ENCODE results near the gene MED1. TPM values are rescaled to one million over a fixed set of nuclear protein-coding genes. Genes with fewer than 3 reads are reported as not detected.
"Not testable (repeated sequence)": the region's sequence is repeated elsewhere in the genome, so short reads cannot be mapped to it uniquely, and the experiment has no call there.

Gene MED1
- total and polyA plus RNA-seq, 9 donors, result 18.5 to 34.2 (median 26.9) TPM

DNA sequence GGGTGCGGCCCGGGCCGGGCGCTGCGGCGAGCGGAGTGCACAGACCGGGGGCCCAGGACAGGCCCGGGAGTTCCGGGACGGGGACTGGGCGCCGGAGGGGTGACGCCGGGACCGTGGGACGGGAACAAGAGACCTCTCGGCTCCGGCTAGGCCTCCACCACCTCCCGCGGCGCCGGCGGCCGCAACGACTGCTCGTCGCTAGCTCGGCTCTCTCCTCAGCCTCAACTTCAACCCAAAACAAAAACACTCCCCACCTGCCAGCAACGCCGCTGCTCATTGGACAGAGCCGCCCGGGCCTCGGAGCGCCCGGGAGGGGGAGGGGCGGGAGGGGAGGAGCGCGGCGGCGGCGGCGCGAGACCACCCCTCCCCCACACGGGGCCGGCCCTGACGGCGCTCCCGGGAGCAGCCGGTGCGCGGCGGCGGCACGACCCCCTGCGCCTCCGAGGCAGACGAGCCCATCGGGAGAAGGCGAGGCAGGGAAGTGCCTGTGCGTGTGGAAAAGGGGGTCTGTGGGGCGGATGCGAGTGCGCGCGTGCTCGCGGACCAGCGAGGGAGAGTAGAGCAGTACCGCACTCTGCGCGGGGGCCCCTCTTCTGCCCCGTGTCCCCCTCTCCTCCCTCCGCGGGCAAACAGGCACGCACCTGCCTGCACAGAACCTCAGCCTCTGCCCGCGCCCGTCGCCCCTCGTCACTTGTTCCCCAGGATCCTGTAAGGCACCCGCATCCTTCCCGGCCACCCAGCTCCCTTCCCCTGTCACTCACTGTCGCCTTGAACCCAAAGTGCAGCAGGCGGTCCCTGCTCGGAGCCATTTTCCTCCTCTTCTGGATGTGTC, 49.4 kb downstream of the MED1 start, which contains the start of gene FBXL20:
FBXL20 (minus strand) TSS at position 215 of the 832 bp plus-strand sequence. CDS start 224 bp downstream, outside the sequence.
- peak within 1 kb of the TSS; percentile 92 for H3K4me3 ChIP-seq (ENCODE audit: low read length)
- H3K27me3 ChIP-seq (ENCODE audit: control insufficient read depth, insufficient read depth, low read length), result no peaks in the 10 kb centered on the region
- peak within 1 kb of the TSS; percentile 85 for H3K27ac ChIP-seq (ENCODE audit: low read length)
- peaks cover 7% of the 10 kb centered on the region for H3K4me1 ChIP-seq (ENCODE audit: control insufficient read depth, insufficient read depth, low read length)
- H3K36me3 ChIP-seq (ENCODE audit: control insufficient read depth, insufficient read depth, low read length), result peaks cover 14% of the 10 kb centered on the region
- DNase-seq, result peak; percentile 98
- no peaks in the 10 kb centered on the region for H3K9me3 ChIP-seq (replicated peaks; ENCODE audit: control insufficient read depth, low read depth, low read length)
- WGBS (ENCODE audit: insufficient coverage), result under 1% methylated on average over 53 of the region's 86 CpGs

DNA sequence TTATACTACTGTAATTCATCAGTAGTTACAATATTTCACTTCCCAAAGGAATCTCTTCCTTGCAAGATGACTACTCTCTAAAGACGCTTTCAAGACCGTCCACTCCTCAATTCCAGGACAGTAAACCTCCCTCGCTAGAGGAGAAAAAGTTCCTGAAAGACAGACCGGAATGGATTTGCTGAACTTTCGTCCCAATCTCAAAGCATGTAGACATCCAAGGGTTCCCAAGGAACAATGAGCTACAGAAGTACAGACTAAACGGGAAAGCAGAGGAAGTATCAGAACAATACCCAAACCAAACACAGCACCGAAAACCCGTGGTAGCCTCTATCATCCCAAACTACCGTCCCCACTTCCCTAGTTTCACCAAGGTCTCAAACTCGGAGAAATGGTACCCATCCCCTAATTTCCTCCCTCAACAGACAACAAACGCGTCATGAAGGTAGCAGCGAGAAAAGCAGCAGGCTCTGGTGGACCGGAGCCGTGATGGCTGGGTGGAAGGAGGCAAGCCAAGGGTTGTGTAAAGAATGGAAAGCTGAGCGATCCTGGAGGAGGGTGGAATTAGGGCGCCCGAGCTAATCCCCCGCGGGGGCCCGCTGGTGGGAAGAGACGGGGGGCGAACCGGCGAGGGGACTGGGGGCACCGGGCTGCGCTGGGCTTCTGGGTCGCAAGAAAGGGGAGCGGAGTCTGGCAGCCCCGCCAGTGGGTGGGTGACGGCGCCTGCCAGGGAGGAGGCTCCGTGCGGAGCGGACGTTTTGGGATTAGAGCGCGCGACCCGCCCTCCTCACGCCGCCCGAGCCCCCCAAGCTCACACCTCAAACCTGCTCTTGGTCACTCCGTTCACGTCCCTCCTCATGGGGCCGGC, 50.3 kb downstream of the MED1 start:
- no peaks in the 10 kb centered on the region for H3K9me3 ChIP-seq (replicated peaks; ENCODE audit: control insufficient read depth, low read depth, low read length)
- peak overlapping the region; percentile 92 for H3K4me3 ChIP-seq (ENCODE audit: low read length)
- peaks cover 7% of the 10 kb centered on the region for H3K4me1 ChIP-seq (ENCODE audit: control insufficient read depth, insufficient read depth, low read length)
- WGBS (ENCODE audit: insufficient coverage), result 0% methylated on average over 37 of the region's 46 CpGs
- no peak for DNase-seq
- peak overlapping the region; percentile 80 for H3K27ac ChIP-seq (ENCODE audit: low read length)
- H3K36me3 ChIP-seq (ENCODE audit: control insufficient read depth, insufficient read depth, low read length), result peaks cover 7% of the 10 kb centered on the region
- no peaks in the 10 kb centered on the region for H3K27me3 ChIP-seq (ENCODE audit: control insufficient read depth, insufficient read depth, low read length)

DNA sequence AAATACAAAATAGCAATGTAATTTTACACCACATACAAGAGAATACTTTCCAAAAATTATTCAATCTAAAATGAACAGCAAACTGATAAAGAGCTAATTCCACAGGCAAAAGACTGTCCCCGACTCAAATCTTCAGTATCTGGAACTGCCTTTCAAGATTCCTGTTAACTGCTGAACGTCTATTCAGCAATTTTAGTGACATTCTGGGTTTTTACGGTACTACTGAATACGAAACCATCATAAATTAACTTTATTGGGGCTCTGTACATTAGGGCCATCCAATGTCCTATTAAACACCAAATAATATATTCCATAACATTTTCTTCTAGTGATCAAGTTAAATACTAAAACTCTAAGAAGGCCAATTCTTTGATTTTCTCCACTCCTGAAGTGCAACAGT, 51.3 kb downstream of the MED1 start:
- H3K9me3 ChIP-seq (replicated peaks; ENCODE audit: control insufficient read depth, low read depth, low read length), result no peaks in the 10 kb centered on the region
- no peak overlapping the region for H3K27ac ChIP-seq (ENCODE audit: low read length)
- no peaks in the 10 kb centered on the region for H3K27me3 ChIP-seq (ENCODE audit: control insufficient read depth, insufficient read depth, low read length)
- DNase-seq, result no peak
- H3K36me3 ChIP-seq (ENCODE audit: control insufficient read depth, insufficient read depth, low read length), result no peaks in the 10 kb centered on the region
- H3K4me3 ChIP-seq (ENCODE audit: low read length), result no peak overlapping the region
- peaks cover 7% of the 10 kb centered on the region for H3K4me1 ChIP-seq (ENCODE audit: control insufficient read depth, insufficient read depth, low read length)
- WGBS (ENCODE audit: insufficient coverage), result 31% methylated on average over 2 of the region's 4 CpGs

DNA sequence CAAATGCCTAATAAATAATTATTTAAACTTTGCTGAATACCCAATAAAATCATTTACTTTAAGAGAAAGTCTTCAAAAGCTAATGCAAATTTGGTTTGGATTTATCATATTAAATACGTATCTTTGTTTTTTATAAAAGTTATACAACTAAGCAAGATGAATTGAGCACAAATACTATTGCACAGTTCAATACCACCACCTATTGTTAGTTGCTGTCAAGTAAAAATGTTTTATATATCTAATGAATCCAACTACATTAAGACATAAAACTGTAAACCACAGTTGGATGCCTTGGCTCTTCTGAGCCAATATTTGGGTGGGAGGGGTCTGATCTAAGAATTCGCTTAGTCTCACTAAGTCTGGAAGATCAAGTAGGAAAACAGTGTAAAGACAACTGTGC, 57.3 kb downstream of the MED1 start:
- DNase-seq, result peak; percentile 42
- Histone ChIP-seq H3K4me1 (ENCODE audit: control insufficient read depth, insufficient read depth, low read length) (no peaks in the 10 kb centered on the region), H3K9me3 (replicated peaks; ENCODE audit: control insufficient read depth, low read depth, low read length) (no peaks in the 10 kb centered on the region), H3K36me3 (ENCODE audit: control insufficient read depth, insufficient read depth, low read length) (no peaks in the 10 kb centered on the region), H3K27me3 (ENCODE audit: control insufficient read depth, insufficient read depth, low read length) (no peaks in the 10 kb centered on the region), H3K27ac (ENCODE audit: low read length) (no peak overlapping the region), H3K4me3 (ENCODE audit: low read length) (no peak overlapping the region)
- no CpG with 5 or more reads among the region's 2 CpGs for WGBS (ENCODE audit: insufficient coverage)

DNA sequence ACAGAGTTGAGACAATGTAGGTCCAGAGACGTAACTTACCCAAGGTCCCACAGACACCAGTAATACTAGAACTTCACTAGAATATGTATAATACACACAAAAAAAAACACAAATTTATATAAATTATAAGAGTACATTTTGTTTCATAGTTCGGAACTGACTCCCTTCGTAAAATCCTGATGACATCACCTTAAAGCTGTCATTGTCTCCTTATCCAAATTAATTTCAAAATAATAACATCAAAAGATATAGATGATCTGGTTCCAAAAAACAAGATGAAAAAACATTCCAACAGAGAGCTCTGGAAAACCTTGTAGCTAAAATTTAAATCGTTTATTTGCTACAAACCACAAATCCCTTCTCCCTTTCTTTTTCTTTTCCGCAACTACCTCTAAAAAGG, 59.6 kb downstream of the MED1 start:
- no peak overlapping the region for H3K4me3 ChIP-seq (ENCODE audit: low read length)
- H3K27me3 ChIP-seq (ENCODE audit: control insufficient read depth, insufficient read depth, low read length), result no peaks in the 10 kb centered on the region
- no peaks in the 10 kb centered on the region for H3K4me1 ChIP-seq (ENCODE audit: control insufficient read depth, insufficient read depth, low read length)
- no CpG with 5 or more reads among the region's 5 CpGs for WGBS (ENCODE audit: insufficient coverage)
- no peaks in the 10 kb centered on the region for H3K9me3 ChIP-seq (replicated peaks; ENCODE audit: control insufficient read depth, low read depth, low read length)
- no peak overlapping the region for H3K27ac ChIP-seq (ENCODE audit: low read length)
- no peak for DNase-seq
- no peaks in the 10 kb centered on the region for H3K36me3 ChIP-seq (ENCODE audit: control insufficient read depth, insufficient read depth, low read length)

DNA sequence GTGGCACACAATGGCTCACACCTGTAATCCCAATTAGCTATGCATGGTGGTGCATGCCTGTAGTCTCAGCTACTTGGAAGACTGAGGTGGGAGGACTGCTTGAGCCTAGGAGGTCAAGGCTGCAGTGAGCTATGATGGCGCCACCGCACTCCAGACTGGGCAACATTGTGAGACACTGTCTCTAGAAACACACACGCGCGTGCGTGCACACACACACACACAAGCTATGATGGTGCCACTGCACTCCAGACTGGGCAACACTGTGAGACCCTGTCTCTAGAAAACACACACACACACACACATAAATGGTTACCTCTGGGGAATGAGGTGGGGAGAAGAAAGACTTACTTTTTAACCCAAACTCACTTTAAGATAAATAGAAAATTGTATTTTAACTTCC, 66.0 kb downstream of the MED1 start:
- no peak overlapping the region for H3K27ac ChIP-seq (ENCODE audit: low read length)
- DNase-seq, result no peak
- H3K4me3 ChIP-seq (ENCODE audit: low read length), result no peak overlapping the region
- no peaks in the 10 kb centered on the region for H3K27me3 ChIP-seq (ENCODE audit: control insufficient read depth, insufficient read depth, low read length)
- no peaks in the 10 kb centered on the region for H3K36me3 ChIP-seq (ENCODE audit: control insufficient read depth, insufficient read depth, low read length)
- no peaks in the 10 kb centered on the region for H3K4me1 ChIP-seq (ENCODE audit: control insufficient read depth, insufficient read depth, low read length)
- H3K9me3 ChIP-seq (replicated peaks; ENCODE audit: control insufficient read depth, low read depth, low read length), result no peaks in the 10 kb centered on the region
- no CpG with 5 or more reads among the region's 6 CpGs for WGBS (ENCODE audit: insufficient coverage)

DNA sequence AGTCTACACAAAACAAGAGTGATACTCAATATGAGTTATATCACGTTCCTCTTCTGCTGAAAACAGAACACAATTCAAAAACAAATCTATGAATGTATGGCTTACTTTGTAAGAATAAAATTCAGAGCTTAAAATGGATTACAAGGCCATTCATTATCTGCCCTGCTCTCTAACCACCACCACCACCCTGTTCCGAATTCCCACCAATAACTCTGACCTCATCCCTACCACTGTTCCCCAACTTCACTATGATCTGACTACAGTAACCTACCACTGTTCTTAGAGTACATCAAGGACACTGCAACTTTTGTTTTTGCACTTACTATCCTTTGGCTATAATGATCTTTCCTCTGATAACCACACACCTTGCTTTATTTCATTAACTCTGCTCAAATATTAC, 70.9 kb downstream of the MED1 start:
- Histone ChIP-seq H3K36me3 (ENCODE audit: control insufficient read depth, insufficient read depth, low read length) (no peaks in the 10 kb centered on the region), H3K4me1 (ENCODE audit: control insufficient read depth, insufficient read depth, low read length) (no peaks in the 10 kb centered on the region), H3K9me3 (replicated peaks; ENCODE audit: control insufficient read depth, low read depth, low read length) (no peaks in the 10 kb centered on the region), H3K27ac (ENCODE audit: low read length) (no peak overlapping the region), H3K4me3 (ENCODE audit: low read length) (no peak overlapping the region), H3K27me3 (ENCODE audit: control insufficient read depth, insufficient read depth, low read length) (no peaks in the 10 kb centered on the region)
- WGBS (ENCODE audit: insufficient coverage), result 82% methylated on average over 1 of the region's 2 CpGs
- DNase-seq, result no peak

DNA sequence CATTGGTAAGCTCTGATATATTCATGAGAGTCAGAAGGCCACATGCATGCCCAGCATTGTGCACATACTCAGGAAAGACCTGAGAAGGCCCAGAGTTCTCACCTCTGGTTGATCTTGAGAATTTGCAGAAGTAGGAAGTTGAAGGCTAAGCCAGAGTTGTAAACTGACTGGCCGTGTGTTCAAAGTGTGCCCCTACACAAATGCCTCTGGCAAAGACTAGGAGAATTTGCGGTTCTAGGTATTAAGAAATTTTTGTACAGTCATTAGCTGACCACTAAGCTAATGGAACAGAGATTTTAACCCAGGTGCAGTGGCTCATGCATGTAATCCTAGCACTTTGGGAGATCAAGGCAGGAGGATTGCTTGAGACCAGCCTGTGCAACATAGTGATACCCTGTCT, 74.6 kb downstream of the MED1 start:
- Histone ChIP-seq H3K36me3 (ENCODE audit: control insufficient read depth, insufficient read depth, low read length) (no peaks in the 10 kb centered on the region), H3K4me3 (ENCODE audit: low read length) (no peak overlapping the region), H3K27ac (ENCODE audit: low read length) (no peak overlapping the region), H3K27me3 (ENCODE audit: control insufficient read depth, insufficient read depth, low read length) (no peaks in the 10 kb centered on the region), H3K4me1 (ENCODE audit: control insufficient read depth, insufficient read depth, low read length) (no peaks in the 10 kb centered on the region), H3K9me3 (replicated peaks; ENCODE audit: control insufficient read depth, low read depth, low read length) (no peaks in the 10 kb centered on the region)
- DNase-seq, result no peak
- WGBS (ENCODE audit: insufficient coverage), result 100% methylated on average over 1 of the region's 2 CpGs

DNA sequence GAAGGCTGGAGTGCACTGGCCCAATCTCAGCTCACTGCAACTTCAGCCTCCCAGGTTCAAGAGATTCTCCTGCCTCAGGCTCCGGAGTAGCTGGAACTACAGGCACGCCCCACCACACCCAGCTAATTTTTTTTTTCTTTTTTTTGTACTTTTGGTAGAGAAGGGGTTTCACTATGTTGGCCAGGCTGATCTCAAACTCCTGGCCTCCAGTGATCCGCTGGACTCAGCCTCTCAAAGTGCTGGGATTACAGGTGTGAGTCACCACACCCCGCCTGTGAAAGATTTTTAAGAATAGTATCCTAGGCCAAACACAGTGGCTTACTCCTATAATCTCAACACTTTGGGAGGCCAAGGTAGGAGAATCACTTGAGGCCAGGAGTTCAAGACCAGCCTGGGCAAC, 83.3 kb downstream of the MED1 start:
- not testable (repeated sequence) for H3K9me3 ChIP-seq (replicated peaks; ENCODE audit: control insufficient read depth, low read depth, low read length); DNase-seq; H3K4me1 ChIP-seq (ENCODE audit: control insufficient read depth, insufficient read depth, low read length); H3K27me3 ChIP-seq (ENCODE audit: control insufficient read depth, insufficient read depth, low read length); H3K36me3 ChIP-seq (ENCODE audit: control insufficient read depth, insufficient read depth, low read length); H3K27ac ChIP-seq (ENCODE audit: low read length); H3K4me3 ChIP-seq (ENCODE audit: low read length)
- no CpG with 5 or more reads among the region's 4 CpGs for WGBS (ENCODE audit: insufficient coverage)

DNA sequence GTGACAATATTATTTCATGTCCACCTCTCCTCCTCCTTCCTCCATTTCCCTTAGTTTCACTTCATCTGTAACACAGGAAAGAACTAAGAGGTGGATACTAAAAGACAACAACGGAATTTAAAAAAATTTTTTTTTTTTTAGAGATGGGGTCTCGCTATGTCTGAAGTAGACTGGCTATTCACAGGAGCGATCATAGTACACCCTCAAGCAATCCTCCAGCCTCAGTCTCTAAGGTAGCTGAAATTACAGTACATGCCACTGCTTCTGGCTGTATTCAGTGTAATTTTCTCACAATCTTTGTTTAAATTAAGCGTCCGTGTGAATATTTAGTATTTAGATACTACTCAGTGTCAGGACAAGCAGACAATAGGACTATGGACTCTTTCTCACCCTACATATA, 85.2 kb downstream of the MED1 start:
- no peak for DNase-seq
- Histone ChIP-seq H3K36me3 (ENCODE audit: control insufficient read depth, insufficient read depth, low read length) (no peaks in the 10 kb centered on the region), H3K27ac (ENCODE audit: low read length) (peak overlapping the region; percentile 62), H3K27me3 (ENCODE audit: control insufficient read depth, insufficient read depth, low read length) (no peaks in the 10 kb centered on the region), H3K4me3 (ENCODE audit: low read length) (no peak overlapping the region), H3K9me3 (replicated peaks; ENCODE audit: control insufficient read depth, low read depth, low read length) (no peaks in the 10 kb centered on the region), H3K4me1 (ENCODE audit: control insufficient read depth, insufficient read depth, low read length) (no peaks in the 10 kb centered on the region)
- no CpG with 5 or more reads among the region's 5 CpGs for WGBS (ENCODE audit: insufficient coverage)
